Stimulated activated memory B cell treated with anti-CD40 and anti-IgM and Interleukin-4, amounts not matched to agents 10 μg/mL and 1 μg/mL and 100 μg/mL, for 72 hours (primary cell): ENCODE results near the gene DNER.
"Not testable (repeated sequence)": the region's sequence is repeated elsewhere in the genome, so short reads cannot be mapped to it uniquely, and the experiment has no call there.

Source experiments
- ATAC-seq: fragments of 150-1000 bp; cut with Tn5 transposase; 2 replicates; pipeline ENCODE4 v1.10.0; 2021
- H3K27ac Mint-ChIP-seq: one replicate; pipeline ENCODE4 v1.8.0; 2022; ENCODE audit warnings: mild to moderate bottlenecking, mixed read lengths
- H3K27me3 Mint-ChIP-seq: one replicate; pipeline ENCODE4 v1.8.0; 2022; ENCODE audit warnings: mixed read lengths
- H3K36me3 Mint-ChIP-seq: one replicate; pipeline ENCODE4 v1.8.0; 2022; ENCODE audit warnings: mixed read lengths
- H3K4me1 Mint-ChIP-seq: one replicate; pipeline ENCODE4 v1.8.0; 2022; ENCODE audit warnings: mixed read lengths
- H3K4me3 Mint-ChIP-seq: one replicate; pipeline ENCODE4 v1.8.0; 2022; ENCODE audit warnings: mild to moderate bottlenecking, moderate library complexity, mixed read lengths
- H3K9me3 Mint-ChIP-seq: one replicate; pipeline ENCODE4 v1.8.0; 2022; ENCODE audit warnings: mixed read lengths

DNER gene

GRCh38 chr2:229346816-229347540 is 367.4 kb downstream of the DNER start:
- Mint-ChIP-seq H3K4me3 (no peak overlapping the region), H3K4me1 (no peaks in the 10 kb centered on the region), H3K27ac (no peak overlapping the region), H3K27me3 (no peaks in the 10 kb centered on the region), H3K36me3 (no peaks in the 10 kb centered on the region), H3K9me3 (peaks cover 6% of the 10 kb centered on the region)
- no peak for ATAC-seq

DNA sequence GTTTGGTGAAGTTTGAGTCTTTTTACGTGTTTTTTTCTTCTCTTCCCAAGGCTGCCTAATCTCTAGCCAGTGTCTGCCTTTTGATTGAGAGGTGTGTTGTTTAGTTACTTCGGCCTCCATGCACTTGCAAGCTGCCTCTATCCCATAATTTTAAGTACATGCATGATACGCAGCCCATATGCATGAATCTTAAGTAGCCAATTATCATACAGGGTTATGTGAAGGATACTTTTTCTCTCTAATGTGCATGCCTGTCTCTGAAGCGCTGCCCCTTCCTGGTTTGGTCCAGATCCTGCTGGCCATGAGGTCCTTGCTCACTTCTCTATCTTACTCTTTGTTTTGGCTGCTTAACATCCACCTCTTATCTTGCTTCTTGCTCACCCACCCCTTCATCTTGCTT is 369.4 kb downstream of the DNER start:
- H3K4me3 Mint-ChIP-seq, result no peak overlapping the region
- no peak for ATAC-seq
- no peaks in the 10 kb centered on the region for H3K27me3 Mint-ChIP-seq
- H3K27ac Mint-ChIP-seq, result no peak overlapping the region
- H3K9me3 Mint-ChIP-seq, result peaks cover 3% of the 10 kb centered on the region
- H3K36me3 Mint-ChIP-seq, result no peaks in the 10 kb centered on the region
- H3K4me1 Mint-ChIP-seq, result no peaks in the 10 kb centered on the region

DNA sequence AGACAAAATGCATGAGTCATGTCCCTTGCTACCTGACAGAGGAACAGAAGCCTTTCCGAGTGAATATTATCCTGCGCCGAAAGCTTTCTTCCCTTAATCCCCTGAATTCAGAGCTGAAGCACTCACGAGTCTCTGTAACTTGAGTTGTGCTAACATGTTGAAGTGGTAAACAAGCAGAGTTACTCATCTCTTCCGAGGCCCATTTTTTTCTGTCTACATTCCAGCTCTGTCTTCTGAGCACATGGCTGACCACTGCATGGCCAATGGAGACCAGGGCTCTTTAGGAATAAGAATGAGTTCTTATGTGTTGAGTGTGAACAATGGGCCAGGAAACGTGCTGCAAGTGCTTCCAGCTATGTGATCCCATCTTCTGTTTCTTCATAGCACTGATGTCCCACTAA is 370.2 kb downstream of the DNER start:
- ATAC-seq, result no peak
- Mint-ChIP-seq H3K4me1 (no peaks in the 10 kb centered on the region), H3K27me3 (no peaks in the 10 kb centered on the region), H3K36me3 (no peaks in the 10 kb centered on the region), H3K9me3 (no peaks in the 10 kb centered on the region), H3K4me3 (no peak overlapping the region), H3K27ac (no peak overlapping the region)

DNA sequence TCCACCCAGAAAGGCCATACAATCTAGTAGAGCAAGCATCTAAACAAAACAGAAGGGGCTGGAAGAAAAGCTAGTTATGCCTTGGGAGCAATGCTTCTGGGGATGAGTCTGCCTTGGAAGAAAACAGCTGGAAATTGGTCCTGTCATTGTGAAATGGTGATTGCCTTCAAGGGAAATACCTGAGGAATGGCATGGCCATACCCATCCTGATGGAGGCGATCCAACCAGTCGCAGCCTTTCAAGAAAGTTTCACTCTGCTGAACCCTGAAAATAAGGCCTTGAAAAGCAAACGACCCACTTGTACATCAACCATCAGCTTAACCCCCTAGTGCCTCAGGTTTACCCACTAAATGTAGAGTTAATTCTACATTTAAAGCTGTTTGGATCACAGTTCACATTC is 370.7 kb downstream of the DNER start:
- Mint-ChIP-seq H3K27ac (no peak overlapping the region), H3K9me3 (no peaks in the 10 kb centered on the region), H3K4me3 (no peak overlapping the region), H3K27me3 (no peaks in the 10 kb centered on the region), H3K36me3 (no peaks in the 10 kb centered on the region), H3K4me1 (no peaks in the 10 kb centered on the region)
- ATAC-seq, result no peak

DNA sequence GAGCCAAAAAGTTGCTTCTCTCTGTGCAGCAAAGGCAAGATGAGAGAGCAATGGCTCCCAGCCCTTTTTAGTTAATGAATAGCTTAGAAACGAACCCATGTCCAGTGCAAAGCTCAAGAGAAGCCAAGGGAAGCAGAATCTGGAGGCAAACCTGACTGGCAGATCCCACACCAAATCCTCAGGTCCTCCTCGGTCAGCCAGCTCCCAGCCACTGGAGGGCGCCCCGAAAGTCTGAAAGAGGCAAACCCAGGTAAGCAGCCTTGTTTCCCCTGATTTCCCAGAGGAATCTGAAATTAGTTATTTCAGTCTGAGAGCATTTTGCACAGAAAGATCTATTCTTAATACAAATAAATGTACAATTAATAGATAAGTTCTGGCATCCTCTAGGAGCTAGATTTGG is 372.0 kb downstream of the DNER start:
- Mint-ChIP-seq H3K27ac (no peak overlapping the region), H3K4me1 (no peaks in the 10 kb centered on the region), H3K36me3 (no peaks in the 10 kb centered on the region), H3K27me3 (no peaks in the 10 kb centered on the region), H3K4me3 (no peak overlapping the region), H3K9me3 (no peaks in the 10 kb centered on the region)
- no peak for ATAC-seq

DNA sequence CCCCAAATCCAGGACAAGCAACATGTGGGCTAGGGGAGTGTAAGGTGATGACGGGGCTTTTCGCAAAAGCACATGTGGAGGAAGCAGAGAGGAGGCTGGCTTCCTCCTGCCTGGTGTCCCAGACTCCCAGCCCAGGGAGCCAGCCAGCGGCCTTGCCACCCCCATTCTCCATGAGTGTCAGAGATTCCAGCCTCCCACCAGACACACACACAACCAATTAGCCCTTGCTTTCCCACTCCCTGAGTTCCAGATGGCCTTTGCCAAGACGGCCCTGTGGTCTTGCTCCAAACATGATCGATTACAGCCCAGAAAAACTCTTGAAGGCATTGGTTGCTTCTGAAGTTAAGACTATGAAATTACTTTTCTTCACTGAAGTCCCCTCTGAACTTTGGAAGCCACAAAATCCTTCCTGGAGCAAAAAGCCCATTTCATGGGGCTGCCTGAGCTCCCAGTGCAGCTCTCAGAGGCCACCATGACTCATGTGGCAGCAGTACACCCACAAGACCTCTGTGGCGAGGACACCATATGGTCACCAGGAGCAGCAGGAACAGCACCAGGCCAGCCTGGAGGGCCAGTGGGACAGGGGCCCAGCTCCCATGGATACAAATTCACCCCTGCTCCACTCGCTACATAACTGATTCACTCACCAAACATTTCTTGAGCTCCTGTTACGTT is 374.1 kb downstream of the DNER start:
- no peaks in the 10 kb centered on the region for H3K27me3 Mint-ChIP-seq
- ATAC-seq, result no peak
- H3K4me3 Mint-ChIP-seq, result no peak overlapping the region
- no peaks in the 10 kb centered on the region for H3K36me3 Mint-ChIP-seq
- no peaks in the 10 kb centered on the region for H3K4me1 Mint-ChIP-seq
- no peak overlapping the region for H3K27ac Mint-ChIP-seq
- H3K9me3 Mint-ChIP-seq, result no peaks in the 10 kb centered on the region

DNA sequence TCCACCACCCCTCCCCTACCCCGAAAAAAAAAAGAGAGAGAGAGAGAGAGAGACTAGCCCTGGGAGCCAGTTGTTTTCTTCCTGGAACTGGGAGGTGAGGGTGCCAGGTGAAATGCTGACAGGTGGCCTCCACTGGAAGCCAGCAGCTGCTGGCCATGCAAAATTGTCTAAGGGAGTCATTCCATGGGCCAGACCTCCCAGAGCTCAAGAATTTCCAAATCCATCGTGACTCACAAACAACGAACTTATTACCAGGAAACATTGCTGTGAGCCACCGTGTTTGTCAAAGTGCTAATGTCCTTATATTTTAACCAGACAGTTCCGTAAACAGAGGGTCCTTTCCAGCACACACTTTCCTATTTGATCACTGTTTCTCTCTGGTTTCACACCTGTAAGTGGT is 374.7 kb downstream of the DNER start:
- Mint-ChIP-seq H3K36me3 (no peaks in the 10 kb centered on the region), H3K9me3 (no peaks in the 10 kb centered on the region), H3K27me3 (no peaks in the 10 kb centered on the region), H3K27ac (no peak overlapping the region), H3K4me1 (no peaks in the 10 kb centered on the region), H3K4me3 (no peak overlapping the region)
- no peak for ATAC-seq

- H3K27me3 Mint-ChIP-seq, H3K4me1 Mint-ChIP-seq, H3K4me3 Mint-ChIP-seq, H3K27ac Mint-ChIP-seq, ATAC-seq, H3K36me3 Mint-ChIP-seq, H3K9me3 Mint-ChIP-seq: not testable (repeated sequence)
Observed at GRCh38 chr2:229339171-229339570, 375.2 kb downstream of the DNER start.

- no peaks in the 10 kb centered on the region for H3K36me3 Mint-ChIP-seq
- ATAC-seq, result no peak
- H3K4me1 Mint-ChIP-seq, result peaks cover 15% of the 10 kb centered on the region
- no peaks in the 10 kb centered on the region for H3K27me3 Mint-ChIP-seq
- no peak overlapping the region for H3K4me3 Mint-ChIP-seq
- no peak overlapping the region for H3K27ac Mint-ChIP-seq
- no peaks in the 10 kb centered on the region for H3K9me3 Mint-ChIP-seq
Observed at GRCh38 chr2:229335877-229336346, 378.4 kb downstream of the DNER start.

GRCh38 chr2:229335330-229335729 is 379.0 kb downstream of the DNER start:
- no peaks in the 10 kb centered on the region for H3K27me3 Mint-ChIP-seq
- H3K36me3 Mint-ChIP-seq, result no peaks in the 10 kb centered on the region
- no peak overlapping the region for H3K27ac Mint-ChIP-seq
- H3K4me1 Mint-ChIP-seq, result peaks cover 18% of the 10 kb centered on the region
- no peak for ATAC-seq
- no peaks in the 10 kb centered on the region for H3K9me3 Mint-ChIP-seq
- no peak overlapping the region for H3K4me3 Mint-ChIP-seq

DNA sequence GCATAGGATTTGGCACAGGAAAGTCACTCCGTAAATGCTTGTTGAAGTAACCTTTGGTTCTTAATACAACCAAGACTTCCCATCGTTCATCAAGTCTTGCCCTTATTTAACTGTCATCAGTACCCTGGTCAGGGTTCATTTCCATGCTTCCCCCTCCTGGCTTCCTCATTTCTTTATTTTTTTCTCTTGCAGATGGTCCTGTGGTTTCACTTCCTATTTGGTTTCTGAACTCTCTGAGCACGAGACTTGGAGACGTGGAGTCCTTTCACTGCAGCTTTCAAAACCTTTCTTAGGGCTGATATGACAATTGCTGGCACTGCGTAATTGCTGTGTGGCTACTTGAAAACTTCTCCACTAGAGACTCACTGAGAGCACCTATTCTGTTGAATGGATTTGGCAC is 383.4 kb downstream of the DNER start:
- ATAC-seq, result peak; percentile 78
- H3K27me3 Mint-ChIP-seq, result no peaks in the 10 kb centered on the region
- peaks cover 18% of the 10 kb centered on the region for H3K4me1 Mint-ChIP-seq
- no peak overlapping the region for H3K27ac Mint-ChIP-seq
- no peak overlapping the region for H3K4me3 Mint-ChIP-seq
- H3K36me3 Mint-ChIP-seq, result no peaks in the 10 kb centered on the region
- no peaks in the 10 kb centered on the region for H3K9me3 Mint-ChIP-seq

DNA sequence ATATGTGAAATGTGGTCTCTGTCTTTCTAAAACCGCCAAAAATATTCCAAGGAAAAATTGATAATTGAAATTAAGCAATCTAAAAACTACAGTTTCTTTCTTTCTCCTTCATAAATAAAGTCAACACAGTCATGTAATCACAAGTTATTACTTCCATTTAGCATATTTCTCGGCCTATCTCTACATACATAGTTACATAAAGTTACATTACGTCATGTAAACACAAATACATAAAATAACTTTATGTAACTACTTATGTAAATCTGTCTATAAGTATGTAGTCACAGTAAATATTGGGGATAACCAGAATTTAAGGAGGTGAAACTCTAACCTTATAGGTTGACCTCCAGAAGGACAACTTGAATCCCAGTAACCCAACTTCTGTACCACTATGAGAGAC is 394.8 kb downstream of the DNER start:
- Mint-ChIP-seq H3K36me3 (no peaks in the 10 kb centered on the region), H3K9me3 (peaks cover 7% of the 10 kb centered on the region), H3K4me3 (no peak overlapping the region), H3K27me3 (peaks cover 14% of the 10 kb centered on the region), H3K27ac (no peak overlapping the region), H3K4me1 (no peaks in the 10 kb centered on the region)
- no peak for ATAC-seq

DNA sequence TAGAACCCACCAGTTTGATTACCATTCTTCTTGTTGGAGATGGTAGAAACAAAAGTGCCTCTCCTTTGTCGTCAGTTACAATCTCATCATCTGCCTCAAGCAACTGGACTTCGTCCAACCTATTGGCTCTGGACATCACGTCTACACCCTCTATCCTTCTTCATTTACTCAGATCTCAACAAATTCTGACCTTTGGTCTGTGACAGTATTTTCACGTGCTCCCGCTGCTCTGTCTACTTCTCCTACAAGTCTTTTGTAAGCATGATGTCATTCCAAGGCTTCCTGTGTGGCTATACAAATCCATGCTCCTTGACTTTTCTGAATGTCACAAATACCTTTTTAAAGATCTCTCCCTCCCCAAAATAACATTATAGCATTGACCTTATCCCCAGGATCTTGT is 400.2 kb downstream of the DNER start:
- Mint-ChIP-seq H3K4me3 (no peak overlapping the region), H3K36me3 (no peaks in the 10 kb centered on the region), H3K4me1 (no peaks in the 10 kb centered on the region)

DNA sequence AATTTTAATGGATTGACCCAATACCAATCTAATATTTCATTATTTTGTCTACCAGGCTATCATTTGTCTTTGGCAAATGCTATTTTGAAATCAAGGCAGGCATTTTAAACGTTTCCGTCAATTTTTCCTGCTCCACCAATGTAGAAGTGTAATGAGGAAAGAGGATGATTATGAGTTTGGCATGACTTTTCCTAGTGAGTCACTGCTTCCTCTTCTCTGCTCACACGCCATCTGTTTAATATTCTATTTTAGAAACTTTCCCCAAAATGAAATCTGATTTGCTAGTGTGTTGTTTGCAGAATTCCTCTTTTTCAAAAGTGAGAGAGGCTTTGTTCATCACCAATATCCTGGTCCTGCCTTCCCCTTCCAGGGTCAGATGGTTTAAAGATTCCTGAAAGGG is 400.8 kb downstream of the DNER start:
- Mint-ChIP-seq H3K36me3 (no peaks in the 10 kb centered on the region), H3K4me3 (no peak overlapping the region), H3K27ac (no peak overlapping the region), H3K27me3 (no peaks in the 10 kb centered on the region), H3K9me3 (no peaks in the 10 kb centered on the region), H3K4me1 (no peaks in the 10 kb centered on the region)
- ATAC-seq, result no peak

More for the DNA sequence above, 400.2 kb downstream of the DNER start:
- no peak for ATAC-seq
- H3K9me3 Mint-ChIP-seq, result no peaks in the 10 kb centered on the region
- peaks cover 1% of the 10 kb centered on the region for H3K27me3 Mint-ChIP-seq
- H3K27ac Mint-ChIP-seq, result no peak overlapping the region
